ENCODE results near the gene S100A1. TPM values are rescaled to one million over a fixed set of nuclear protein-coding genes. Genes with fewer than 3 reads are reported as not detected.

The S100A1 gene
- total and polyA plus RNA-seq, 2 of the 13 experiments (the other 11 are each of a cell fraction or from before 2014, with no cell fraction given), result 120 to 251 TPM

DNA sequence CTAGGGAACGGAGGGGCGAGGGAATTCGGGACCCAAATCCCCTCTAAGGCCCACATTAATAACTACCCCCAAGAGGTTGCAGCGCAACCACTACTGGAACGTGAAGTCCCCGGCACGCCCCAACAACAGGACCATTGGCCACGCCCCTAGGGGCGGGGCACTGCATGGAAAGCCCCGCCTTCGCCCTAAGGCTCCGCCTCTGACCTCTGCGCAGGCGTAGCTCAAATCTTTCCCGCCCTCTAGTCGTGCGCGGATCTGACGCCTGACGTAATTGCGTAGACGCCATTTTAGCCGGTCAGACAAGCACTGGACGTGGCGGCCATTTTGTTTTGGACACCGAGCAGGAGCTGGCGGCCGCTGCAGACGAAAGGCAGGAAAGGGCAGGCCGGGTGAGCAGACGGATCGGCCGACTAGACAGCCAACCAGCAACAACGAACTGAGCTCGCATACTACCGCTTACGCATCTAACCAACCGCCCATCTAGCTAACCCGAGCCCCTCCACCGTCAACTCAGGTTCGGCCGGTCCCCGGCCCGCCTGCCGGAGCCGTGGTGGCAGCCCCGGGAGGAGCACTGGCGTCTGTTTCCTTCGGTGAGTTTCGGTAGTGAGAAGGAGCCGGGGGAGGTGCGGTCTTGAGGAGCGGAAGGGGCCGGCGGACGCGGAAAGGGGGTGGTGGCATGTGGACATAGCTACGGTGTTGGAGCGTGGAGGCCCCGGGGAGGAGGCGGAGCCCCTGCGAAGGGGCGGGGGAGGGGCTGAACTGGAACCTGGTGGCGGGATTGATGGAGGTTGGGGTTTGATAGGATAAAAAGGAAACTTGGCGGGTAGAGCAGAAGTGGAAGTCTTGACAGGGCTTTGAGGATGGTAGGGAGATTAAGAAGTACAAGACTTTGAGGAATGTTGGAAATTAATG lies 5.8 kb downstream of the S100A1 start, which contains the start of gene CHTOP (continued):
- TF ChIP-seq ZNF687 (CRISPR knock-in tag; IDR thresholded peaks at IDR 0.05) (peak; percentile 94), TAF1 (CRISPR knock-in tag; IDR thresholded peaks at IDR 0.05) (peak; percentile 92), SMAD3 (CRISPR knock-in tag; IDR thresholded peaks at IDR 0.05) (no peak), SIX4 (CRISPR knock-in tag; IDR thresholded peaks at IDR 0.05) (no peak), ZNF629 (CRISPR knock-in tag; conservative IDR thresholded peaks at IDR 0.05) (no peak), AFF4 (CRISPR knock-in tag; IDR thresholded peaks at IDR 0.05) (no peak), MBNL3 (CRISPR knock-in tag; conservative IDR thresholded peaks at IDR 0.05) (no peak), SUZ12 (IDR thresholded peaks at IDR 0.05; ENCODE audit: low read depth, low read length) (no peak), ZNF883 (CRISPR knock-in tag; IDR thresholded peaks at IDR 0.05; ENCODE audit: not compliant biosample characterization) (peak; percentile 63), DMTF1 (CRISPR knock-in tag; IDR thresholded peaks at IDR 0.05) (no peak)
- TF ChIP-seq, protein P1, sequence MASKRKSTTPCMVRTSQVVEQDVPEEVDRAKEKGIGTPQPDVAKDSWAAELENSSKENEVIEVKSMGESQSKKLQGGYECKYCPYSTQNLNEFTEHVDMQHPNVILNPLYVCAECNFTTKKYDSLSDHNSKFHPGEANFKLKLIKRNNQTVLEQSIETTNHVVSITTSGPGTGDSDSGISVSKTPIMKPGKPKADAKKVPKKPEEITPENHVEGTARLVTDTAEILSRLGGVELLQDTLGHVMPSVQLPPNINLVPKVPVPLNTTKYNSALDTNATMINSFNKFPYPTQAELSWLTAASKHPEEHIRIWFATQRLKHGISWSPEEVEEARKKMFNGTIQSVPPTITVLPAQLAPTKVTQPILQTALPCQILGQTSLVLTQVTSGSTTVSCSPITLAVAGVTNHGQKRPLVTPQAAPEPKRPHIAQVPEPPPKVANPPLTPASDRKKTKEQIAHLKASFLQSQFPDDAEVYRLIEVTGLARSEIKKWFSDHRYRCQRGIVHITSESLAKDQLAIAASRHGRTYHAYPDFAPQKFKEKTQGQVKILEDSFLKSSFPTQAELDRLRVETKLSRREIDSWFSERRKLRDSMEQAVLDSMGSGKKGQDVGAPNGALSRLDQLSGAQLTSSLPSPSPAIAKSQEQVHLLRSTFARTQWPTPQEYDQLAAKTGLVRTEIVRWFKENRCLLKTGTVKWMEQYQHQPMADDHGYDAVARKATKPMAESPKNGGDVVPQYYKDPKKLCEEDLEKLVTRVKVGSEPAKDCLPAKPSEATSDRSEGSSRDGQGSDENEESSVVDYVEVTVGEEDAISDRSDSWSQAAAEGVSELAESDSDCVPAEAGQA (IDR thresholded peaks at IDR 0.05; ENCODE audit: low read depth), result peak; percentile 99
- TF ChIP-seq, protein P1 (CRISPR knock-in tag; IDR thresholded peaks at IDR 0.05; ENCODE audit: borderline replicate concordance), result no peak
